GOT3 (cell line): ENCODE results near the gene PDCD1.
"Not testable (repeated sequence)": the region's sequence is repeated elsewhere in the genome, so short reads cannot be mapped to it uniquely, and the experiment has no call there.

Source experiments
- DNase-seq: peaks from one replicate; lab custom pipeline; 2025; ENCODE audit warnings: mixed read lengths; lab: John Stamatoyannopoulos, UW

The PDCD1 gene

DNA sequence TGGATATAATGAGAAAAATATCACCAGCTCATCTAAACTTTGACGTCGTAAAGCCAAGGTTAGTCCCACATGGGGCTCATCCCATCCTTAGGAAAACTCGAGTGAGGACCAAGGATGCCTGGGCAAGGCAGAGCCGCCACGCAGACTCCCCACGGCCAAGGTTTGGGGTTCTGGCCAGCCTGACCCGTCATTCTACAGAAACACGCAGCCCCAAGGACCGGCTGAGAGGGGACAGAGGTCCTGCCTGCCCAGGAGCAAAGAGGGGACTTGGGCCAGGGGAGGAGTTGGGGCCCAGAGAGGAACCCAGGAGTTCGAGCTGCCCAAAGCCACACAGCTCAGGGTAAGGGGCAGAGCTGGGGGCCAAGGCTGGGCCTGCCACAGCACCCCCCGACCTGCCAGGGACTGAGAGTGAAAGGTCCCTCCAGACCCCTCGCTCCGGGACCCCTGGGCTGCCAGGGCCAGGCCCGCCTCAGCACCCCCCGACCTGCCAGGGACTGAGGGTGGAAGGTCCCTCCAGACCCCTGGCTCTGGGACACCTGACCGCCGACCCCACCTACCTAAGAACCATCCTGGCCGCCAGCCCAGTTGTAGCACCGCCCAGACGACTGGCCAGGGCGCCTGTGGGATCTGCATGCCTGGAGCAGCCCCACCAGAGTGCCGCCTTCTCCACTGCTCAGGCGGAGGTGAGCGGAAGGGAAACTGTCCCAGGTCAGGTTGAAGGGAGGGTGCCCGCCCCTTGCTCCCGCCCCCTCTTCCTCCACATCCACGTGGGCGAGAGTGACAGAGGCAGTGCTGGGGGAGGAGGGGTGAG lies at the start of gene PDCD1:
TSS of gene PDCD1 (minus strand) at position 689 of the 811 bp plus-strand sequence. CDS start at position 633, 56 bp downstream.
- no peak for DNase-seq

GRCh38 chr2:241907831-241908230 lies 49.1 kb upstream of the PDCD1 start:
- not testable (repeated sequence) for DNase-seq

- no peak for DNase-seq
These were observed 48.3 kb upstream of the PDCD1 start for GRCh38 chr2:241906826-241907570.

DNA sequence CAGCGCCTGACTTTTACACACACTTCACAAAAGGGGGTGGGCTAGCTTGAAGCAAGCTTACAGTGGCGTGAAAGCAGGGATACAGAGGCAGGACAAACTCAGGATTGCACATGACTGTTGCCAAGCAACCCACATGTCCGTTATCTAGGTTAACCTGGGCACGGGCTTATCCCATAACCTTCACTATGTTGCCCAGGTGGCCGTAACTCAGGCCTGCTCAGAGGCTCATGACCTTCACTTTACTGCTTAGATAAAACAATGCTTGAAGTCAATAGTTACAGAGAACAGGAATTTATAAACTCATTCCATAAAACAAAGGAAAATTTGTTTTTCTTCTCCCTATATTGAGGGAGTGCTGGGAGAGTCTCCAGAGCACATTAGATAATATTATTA lies 47.7 kb upstream of the PDCD1 start:
- DNase-seq, result not testable (repeated sequence)

DNA sequence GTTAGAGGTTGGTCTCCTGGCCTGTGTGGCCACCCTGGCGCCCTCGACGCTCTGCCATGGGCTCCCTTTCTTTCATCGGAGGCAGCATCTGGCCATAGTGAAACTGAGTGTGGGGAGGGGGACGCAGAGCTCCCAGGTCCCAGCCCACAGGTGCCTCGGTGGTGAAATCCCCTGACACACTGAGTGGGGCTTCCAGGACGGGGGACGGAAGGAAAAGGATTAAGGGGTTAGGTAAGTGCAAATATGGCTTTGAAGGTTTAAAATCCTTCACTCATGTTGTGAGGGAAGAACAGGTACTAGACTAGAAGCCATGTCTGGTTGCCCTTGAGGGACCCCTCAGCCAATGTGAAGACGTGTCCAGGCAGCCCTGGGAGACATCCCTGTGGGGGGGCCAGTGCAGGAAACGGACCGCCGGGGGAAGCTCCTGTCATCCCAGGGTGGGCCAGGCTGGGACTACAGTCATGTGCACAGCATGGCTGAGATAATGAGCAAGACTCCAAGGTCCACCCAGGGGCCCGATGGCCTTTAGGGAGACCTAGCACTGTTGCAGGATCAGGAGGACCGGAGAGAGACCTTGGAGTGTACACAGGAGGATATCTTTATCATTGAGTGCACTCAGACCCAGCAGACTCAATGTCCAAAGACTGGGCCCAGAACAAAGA lies 47.2 kb upstream of the PDCD1 start:
- DNase-seq, result no peak

- DNase-seq, result no peak
These were observed 46.4 kb upstream of the PDCD1 start for GRCh38 chr2:241904791-241905710.

DNA sequence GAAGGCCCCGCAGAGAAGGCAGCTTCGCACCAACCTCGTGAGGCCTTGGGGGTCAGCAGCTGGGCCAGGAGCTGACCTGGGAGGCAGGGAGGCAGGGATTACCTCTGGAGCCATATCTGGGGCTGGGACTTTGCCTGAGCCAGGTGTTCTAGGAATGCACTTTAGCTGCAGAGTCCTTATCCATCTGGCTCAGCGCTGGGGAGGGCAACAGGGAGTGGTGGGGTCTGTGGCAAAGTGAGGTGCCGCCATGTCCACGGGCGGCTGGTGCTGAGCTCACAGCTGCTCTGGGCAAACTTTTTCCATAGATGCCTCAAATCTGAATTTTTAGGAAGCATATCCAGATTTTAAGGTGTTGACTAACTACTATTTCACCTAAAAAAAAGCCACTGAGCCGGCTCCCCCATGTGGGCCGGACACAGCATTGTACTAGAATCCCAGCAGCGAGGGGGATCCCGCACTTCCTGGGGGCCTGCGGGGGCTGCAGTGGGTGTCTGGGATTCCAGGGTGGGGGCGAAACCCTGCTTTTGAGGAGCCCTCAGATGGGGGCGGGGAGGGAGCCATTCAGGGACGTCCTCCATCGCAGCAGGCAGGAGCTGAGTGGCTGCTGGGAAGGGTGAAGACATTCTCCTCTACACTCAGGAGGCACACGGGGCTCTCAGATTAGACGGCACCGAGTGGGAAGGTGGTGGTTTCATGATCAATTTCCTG lies 45.5 kb upstream of the PDCD1 start:
- DNase-seq, result no peak

DNA sequence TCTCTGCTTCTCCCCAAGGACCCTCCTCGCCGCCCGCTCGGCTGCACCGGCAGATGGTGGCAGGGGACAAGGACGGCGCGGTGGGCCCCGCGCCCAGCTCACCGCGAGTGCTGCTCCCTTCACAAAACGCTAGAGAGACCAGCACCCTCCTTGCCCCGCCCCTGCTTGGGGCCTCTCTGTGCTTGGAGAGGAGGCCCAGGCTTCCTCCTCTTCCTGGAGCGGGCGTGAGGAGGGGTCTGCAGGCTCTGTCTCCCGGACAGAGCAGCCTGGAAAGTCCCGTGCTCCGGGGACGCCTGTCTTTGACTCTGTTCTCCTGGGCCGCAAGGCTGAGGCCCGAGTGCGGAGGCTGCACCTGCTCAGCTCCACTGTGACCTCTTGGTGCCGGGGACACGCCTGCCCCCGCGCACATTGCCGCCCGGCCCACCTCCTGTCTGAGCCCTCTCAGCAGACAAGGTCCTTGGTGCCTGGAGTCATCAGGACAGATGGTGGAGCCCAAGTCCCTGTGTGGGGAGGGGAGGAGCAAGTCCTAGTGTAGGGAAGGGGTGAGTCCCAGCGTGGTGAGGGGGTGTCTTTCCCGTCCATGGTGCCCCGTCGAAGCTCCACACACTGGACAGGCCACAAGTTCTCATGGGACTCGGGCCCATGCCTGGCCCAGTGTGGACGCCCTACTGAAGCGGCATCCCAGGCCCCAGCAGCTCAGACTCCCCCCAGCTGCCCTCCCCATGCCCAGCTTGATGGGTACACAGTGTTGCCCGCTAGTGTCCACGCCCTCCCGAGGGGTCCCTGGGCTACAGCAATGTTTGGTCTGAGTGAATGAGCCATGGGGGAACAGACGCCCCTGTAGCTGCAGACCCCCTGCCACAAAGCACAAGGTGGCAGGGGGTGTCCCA lies 44.7 kb upstream of the PDCD1 start:
- DNase-seq, result no peak

GRCh38 chr2:241902357-241902991 lies 43.8 kb upstream of the PDCD1 start:
- DNase-seq, result no peak

DNA sequence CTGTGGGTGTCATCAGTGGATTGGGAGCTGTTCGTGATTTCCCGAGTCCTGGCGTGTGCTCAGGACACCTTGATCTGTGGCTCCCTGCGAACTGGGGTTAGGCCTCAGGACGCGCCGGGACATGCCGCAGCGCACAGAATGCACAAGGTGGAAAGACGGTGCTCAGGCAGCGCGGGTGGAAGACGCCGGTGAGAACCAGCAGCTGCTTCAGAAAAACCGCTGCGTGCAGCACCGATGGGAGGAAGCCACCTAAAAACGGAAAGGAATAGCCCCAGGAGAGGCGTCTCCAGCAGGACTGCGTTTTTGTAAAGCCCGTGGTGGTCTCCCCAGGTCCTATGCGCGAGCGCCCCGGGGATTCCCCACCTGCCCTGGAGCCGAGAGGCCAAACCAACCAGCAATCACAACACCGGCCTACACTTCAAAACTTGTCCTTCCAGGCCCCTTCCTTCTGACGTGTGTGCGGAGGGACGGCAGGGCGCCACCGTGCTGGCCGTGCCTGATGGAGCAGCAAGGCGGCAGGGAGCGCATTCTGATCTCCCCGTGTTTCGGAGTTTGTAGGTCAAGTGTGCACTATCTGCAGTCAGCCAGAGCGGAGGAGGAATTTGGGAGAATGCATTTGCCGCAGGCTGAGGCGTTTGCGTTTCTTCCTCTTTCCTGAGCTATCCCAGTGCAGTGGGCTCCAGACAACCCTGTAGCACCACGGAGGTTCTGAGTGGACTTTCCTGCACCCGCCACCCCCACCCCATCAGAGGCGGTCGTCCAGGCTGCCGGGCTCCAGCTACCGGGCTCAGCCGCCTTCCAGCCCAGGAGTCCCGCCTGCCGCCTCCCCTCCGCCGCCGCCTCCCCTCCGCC lies 43.0 kb upstream of the PDCD1 start:
- DNase-seq, result no peak

- DNase-seq, result no peak
These were observed 42.3 kb upstream of the PDCD1 start for GRCh38 chr2:241901018-241901380.

DNA sequence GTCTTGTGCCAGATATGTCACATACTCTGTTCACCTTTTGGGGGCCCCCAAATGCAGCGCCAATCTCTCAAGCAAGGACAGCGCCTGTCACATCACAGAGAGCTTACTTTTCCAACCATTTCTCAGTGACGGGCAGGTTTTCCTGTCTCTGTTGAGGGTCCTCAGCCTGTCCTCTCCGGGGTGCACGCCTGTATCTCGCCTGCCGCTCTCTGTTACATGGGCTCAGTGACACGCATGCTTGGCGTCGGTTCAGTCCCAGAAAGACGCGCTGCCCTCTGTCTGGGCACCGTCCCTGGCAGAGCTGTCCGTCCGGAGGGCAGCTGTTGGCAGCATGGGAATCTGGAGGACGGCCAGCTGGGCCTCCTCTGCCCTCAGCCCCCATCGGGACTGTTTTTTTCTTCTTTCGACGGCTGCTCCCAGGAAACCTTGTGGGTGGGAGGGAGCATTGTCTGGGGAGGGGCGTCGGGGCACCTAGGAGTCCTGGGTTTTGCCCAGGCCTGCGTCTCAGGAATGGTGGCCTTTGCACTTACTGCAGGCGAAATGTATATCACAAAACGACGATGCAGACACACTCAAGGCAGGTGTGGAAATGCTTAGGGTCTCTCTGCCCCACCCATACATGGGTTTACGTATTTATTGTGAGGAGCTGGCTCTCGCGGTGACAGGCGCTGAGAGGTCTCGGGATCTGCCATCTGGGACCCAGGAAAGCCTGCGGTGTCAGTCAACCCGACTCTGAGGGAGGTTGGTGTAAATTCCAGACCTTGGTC lies 41.7 kb upstream of the PDCD1 start:
- no peak for DNase-seq

DNA sequence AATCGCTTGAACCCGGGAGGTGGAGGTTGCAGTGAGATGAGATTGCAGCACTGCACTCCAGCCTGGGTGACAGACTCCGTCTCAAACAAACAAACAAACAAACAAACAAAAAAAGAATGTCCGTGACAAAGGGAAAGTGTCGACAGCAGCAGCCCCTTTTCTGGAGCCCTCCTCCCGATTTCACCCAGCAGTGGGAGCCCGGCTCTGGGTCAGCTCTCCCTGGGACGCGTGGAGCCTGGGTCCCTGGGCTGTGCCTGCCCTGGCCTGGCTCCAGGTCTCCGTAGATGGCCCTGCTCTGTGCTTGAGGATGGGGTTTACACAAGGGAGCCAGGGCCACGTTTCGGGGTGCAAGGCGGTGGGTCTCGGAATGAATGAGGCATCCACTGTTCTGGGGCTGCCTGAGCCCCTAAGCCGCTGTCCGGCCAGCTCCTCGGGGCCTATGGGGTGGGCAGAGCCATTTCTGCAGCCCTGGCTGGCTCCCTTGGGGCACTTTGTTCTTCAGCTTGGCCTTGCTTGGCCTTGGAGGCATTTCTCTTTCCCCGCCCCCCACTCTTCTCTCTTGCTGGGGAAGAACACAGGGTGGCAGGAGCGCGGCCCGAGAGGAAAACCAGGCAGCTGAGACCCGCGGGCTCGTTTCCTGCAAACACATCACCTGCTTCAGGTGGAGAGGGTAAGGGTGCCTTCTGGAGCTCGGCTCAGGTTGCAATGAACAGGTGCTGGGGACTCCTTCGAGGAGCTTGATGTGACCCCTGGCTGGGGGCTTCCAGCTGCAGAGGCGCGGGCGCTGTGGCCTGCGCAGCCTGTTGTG lies 40.0 kb upstream of the PDCD1 start:
- no peak for DNase-seq

DNA sequence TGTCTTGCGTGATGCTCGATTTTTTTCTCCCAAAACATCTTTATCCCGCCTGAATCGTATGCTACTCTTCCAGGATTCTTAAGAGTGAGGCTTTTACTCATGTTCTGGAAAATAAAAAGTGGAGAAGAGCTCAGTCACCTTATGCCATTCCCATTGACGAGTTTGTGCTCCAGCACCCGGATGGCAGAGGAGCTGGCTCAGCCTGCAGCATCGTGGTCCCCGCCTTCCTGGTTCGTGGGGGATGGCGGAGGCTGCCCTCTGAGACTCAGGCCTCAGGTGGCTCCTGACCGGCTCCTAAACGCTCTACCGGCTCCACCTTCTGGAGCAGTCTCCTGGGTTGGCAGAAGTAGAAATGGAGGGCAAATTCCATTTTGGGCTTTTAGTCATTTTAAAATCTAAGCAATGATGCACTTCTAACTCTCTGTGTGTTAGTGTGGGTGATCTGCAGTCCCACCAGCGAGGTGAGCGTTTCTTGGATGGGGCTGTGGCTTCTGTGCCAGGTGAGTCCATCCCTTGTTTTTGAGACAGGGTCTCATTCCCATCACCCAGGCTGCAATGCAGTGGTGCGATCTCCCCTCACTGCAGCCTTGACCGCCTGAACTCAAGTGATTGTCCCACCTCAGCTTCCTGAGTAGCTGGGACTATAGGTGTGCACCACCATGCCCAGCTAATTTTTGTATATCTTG lies 38.7 kb upstream of the PDCD1 start:
- DNase-seq, result no peak

- DNase-seq, result no peak
These were observed 38.1 kb upstream of the PDCD1 start for GRCh38 chr2:241896746-241897201.
